GM19099 (cell line): ENCODE results near the gene VDAC2.

ENCODE experiments used
- POLR2A ChIP-seq: IDR thresholded peaks from 3 replicates; pipeline ENCODE4 v1.6.1; 2011; ENCODE audit warnings: low read depth; ENCODE audit not compliant: insufficient read length; ENCODE audit errors: extremely low read depth

VDAC2 gene

DNA sequence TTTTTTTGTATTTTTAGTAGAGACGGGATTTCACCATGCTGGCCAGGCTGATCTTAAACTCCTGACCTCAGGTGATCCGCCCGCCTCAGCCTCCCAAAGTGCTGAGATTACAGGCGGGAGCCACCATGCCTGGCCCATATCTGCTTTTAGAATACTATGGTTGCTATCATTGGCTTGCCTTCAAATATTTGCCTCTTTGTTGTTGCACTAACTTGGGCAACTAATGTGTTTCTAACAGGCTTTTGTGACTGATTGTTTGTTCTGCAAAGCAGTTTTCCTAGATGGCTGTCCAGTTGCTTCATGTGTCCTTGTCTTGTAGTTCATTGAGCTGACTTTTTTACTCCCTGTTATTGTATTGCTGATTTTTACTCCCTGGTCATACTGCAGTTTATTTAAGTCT lies 9.7 kb downstream of the VDAC2 start:
- no peak for TF ChIP-seq POLR2A

DNA sequence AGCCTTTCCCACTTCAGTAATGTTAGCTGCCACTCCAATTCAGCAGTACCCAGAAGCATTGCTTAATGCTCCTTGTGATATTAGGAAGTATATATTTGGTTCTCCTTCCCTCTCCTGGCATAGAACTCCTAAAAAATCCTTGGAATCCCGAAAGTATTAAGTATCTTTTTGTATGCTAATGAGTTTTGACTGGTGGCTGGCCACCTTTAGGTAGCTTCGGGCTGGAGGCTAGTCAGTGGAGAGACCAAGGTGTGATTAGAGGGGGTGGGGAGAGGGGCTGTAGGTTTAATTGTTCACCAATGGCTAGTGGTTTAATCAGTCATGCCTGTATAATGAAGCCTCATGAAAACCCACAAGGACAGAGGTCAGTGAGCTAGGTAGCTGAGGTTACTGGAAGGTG lies 12.9 kb downstream of the VDAC2 start:
- TF ChIP-seq POLR2A: no peak

DNA sequence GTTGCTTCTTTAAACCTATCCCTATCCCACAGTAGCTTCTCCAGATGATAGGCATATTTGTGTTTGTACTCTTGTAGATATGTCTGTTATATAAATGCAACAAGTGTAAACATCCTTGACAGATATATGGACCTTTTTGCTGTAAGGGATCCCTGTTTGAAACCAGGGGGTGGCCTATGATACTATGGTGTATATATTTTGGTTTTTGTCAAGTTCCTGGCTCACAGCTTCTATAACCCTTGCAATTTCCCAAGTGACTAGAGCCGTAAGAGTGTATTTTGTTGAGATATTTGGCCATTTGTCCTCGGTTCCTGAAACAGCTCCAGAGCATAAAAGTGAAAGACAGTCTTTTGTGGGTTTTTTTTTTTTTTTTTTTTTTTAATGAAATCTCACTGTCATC lies 15.5 kb downstream of the VDAC2 start:
- no peak for TF ChIP-seq POLR2A

DNA sequence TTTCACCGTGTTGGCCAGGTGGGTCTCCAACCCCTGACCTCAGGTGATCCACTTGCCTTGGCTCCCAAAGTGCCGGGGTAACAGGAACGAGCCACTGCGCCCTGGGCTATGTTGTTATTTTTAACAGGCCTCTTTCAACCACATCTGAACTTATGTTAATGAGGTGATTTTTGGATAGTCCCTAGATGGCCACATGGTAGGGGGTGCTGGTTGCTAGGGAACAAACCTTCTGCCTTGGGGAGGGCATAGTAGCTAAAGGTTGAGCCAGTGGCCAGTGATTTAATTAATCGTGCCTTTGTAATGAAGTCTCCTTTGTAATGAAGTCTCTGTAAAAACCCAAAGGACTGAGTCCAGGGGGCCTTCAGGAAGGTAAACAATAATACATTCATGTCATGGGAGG lies 16.1 kb downstream of the VDAC2 start:
- TF ChIP-seq POLR2A: no peak

DNA sequence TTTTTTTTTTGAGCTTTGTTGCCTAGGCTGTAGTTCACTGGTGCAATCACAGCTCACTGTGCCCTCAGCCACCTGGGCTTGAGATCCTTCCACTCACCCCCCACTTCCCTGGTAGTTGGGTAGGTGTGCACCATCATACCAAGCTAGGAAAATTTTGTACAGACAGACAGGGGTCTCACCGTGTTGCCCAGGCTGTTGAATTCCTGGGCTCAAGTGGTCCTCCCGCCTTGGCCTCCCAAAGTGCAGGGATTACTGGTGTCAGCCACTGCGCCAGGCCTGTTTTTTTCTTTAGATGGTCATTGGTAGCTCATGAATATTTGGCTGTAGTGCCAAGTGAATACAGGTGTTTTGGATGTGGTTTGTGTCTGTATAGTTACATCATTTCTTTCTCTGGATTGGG lies 17.7 kb downstream of the VDAC2 start:
- TF ChIP-seq POLR2A: no peak

DNA sequence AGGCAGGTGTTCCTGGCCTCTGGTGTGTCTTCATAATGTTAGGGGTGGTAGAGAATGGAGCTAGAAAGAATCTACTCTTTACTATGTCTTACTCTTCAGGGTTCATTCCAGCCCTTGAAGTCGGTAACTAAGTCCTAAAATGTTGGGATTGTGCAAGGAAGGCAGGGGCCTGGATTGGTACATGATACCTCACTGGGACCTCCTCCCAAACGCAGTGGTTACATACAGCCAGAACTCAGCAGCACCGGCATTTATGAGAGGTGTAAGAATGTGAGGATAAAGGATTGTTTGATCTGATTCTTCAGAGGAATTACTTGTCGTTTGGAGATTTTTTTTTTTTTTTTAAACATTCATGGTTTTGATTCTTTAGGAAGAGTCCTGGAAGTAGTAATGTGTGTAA lies 18.2 kb downstream of the VDAC2 start:
- no peak for TF ChIP-seq POLR2A

DNA sequence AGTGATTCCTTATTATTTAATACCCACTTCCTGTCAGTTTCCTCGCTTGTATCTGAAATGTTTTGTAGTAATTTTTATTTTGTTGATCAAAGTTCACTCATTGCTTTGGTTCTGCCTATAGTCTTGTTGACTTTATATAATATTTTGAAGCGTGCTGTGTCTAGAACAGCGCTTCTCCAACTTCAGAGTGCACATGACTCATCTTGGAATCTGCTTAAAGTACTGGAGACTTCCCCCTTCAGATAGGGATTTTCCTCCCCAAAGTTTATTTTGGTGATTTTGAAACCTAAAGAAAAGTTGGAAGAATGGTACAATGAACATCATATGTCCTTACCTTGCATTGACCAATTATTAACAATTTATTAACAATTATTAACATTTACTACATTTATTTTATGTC lies 19.4 kb downstream of the VDAC2 start:
- no peak for TF ChIP-seq POLR2A

DNA sequence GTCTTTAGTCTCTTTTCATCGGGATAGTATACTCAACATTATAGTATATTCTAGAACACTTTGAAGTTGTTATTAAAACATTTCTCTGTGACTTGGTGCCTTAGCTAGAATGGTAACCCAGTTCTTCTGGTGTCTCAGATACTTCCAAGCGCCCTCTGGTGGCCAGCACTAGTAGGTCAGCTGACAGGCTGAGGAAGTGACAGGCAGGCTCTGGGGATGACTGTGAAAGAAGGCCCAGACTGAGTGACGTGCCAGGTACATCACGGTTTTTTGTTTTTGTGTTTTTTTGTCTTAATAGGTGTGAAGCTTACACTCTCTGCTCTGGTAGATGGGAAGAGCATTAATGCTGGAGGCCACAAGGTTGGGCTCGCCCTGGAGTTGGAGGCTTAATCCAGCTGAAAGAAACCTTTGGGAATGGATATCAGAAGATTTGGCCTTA lies 20.0 kb downstream of the VDAC2 start:
- no peak for TF ChIP-seq POLR2A

DNA sequence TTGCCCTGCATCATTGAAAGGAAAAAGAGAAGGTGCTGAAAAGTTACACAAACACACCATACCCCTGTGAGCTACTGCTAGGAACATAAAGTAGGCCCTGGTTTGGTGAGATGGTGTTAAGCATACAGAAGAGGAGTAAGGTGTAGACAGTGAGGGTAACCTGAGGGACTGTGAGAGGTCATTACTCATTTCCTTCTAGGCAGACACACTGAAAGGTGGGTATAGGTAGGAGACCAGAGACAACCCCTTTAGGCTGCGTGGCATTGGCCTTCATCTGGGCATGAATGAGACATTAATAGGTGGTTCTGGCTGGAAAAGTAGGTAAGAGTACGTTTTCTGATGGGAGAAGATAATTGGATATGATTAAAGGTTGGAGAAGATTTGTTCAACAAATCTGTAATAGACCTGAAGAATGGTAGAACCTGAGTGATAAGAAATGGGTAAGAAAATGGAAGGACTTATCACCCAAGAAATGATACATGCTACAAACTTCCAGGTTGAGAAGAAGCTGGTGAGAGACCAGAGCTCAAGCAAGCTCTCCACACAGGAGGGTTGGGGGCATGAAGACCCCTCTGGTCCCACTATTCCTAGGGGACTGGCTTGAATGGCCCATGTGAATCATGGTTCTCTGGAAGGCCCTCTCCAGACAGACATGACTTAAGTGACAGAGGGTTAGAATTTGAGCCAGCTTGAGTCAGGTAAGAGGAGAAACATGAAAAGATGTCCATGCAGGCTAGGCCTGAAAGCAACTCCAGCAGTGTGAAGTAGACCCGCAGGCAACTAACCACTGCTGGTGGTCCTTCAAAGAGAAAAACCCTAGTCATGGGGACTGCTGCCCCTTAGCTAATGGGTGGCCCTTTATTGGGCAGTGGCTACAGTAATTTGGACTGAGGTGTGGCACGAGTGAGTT lies 21.3 kb downstream of the VDAC2 start:
- TF ChIP-seq POLR2A: no peak

DNA sequence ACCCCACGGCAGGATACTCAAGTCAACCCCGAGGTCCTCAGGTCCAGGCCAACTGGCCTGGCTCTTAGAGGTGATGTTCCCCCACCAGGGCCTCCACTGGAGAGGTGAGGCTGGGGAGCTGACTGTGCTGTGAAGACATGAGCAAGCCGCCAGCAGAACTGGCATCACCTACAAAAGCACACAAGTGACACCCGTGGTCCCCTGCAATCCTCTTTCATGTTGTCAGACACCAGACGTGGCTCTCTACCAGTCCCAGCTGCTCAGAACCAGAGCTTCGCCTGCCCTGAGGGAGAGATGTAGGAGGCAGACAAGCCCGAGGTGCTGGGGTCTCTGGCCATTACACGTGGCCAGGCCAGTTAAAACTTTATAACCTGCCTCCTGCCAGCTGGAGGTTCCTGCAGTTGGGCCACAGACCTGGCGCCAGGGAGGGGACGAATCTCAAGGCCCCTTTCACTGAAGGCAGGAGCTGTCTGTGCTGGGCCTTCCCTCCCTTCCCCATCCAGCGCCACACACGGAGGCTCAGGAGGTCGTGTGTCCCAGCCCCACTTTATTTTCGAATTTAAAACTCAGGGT lies 22.9 kb downstream of the VDAC2 start:
- TF ChIP-seq POLR2A: no peak

DNA sequence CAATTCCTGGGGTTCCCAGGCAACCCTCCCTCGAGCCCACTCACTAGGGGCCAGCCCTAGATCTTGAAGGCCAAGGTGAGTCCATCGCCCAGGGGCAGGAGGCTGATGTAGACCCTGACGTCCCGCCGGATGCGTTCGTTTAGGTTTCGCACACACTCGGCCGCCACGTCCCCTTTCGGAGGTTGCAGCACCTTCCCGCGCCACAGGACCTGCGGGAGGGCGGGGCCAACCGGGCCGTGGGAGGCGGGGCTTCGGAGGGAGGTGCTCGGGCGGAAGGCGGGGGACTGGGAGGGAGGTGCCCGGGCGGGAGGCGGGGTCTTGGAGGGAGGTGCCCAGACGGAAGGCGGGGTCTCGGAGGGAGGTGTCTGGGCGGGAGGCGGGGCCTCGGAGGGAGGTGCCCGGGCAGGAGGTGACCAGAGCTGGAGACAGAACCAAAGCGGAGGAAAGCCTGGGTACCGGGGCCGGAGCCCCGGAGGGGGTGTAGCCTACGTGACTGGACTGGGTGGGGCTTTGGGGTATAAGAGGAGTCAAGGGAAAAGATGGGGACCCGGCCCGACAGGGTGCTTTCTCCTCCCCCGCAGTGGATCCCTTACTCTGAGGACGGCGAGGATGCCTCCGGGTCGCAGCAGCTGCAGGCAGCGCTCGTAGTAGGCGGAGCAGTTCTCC lies 23.6 kb downstream of the VDAC2 start:
- TF ChIP-seq POLR2A: no peak

DNA sequence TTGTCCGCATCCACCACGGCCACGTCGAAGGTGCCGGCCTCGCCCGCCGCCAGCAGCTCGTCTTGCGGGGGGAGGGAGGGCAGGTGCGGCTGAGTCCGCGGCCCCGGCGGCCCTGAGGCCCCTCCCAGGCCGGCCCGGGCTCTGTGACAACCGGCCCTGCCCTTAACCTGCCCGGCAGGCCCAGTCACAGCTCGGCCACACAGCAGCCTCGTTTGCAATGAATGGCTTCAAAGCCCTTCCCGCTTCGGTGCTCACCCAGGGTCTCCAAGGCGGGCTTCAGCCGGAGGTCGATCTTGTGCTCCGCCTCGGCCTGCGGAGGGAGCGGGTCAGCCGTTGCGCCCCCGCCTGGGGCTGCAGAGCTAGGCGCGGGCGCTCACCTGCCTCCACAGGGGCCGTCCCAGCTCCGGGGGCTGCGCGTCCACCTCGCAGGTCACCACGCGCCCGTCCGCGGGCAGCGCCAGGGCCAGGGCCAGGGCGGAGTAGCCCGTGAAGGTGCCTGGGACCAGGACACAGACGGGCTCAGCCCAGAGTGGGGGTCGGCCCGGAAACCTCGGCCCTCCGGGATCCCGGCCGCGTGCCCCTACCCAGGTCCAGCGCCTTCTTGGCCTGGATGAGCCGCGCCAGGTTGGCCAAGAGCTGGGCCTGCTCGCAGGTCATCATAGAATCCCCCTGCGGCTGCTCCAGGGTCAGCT lies 24.2 kb downstream of the VDAC2 start:
- no peak for TF ChIP-seq POLR2A

DNA sequence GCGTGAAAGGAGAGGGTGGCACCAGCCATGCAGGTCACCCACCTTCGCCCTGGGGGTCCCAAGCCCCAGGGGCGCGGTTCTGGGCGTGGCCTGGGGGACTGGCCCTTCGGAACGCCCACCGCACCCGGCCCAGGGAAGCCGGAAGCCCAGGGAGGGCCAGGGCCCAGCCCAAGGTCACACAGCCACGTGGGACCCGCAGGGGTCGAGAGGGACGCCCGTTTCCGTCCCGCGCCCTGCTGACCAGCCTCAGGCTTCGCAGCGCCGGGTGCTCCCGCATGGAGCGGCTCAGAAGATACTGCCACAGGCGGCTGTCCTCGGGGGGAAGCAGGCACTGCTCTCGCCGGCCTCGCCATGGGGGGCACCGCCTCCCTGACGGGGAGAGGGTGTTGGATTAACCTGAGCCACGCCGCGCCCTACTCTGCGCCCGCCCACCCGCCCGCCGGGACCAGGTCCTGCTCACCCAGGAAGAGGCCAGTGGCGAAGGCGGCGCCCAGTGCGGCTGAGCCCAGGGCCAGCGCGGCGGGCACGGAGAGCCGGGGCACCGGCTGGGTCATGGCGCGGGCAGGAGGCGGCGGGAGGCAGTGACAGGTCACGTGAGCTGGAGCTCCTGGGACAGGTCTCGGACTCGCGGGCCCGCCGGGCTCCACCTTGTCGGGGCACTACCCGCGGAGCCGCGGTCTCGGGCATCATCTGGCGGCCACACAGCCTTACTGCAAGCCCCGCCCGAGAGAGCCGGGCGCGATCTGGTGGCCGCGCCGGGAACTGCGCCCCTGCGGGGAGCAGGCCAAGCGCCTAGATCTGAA lies 25.0 kb downstream of the VDAC2 start, which contains the start of gene COMTD1:
COMTD1 (minus strand) TSS at position 583 of the 803 bp plus-strand sequence; CDS start at position 554, 29 bp downstream.
- TF ChIP-seq POLR2A: peak; percentile 57

DNA sequence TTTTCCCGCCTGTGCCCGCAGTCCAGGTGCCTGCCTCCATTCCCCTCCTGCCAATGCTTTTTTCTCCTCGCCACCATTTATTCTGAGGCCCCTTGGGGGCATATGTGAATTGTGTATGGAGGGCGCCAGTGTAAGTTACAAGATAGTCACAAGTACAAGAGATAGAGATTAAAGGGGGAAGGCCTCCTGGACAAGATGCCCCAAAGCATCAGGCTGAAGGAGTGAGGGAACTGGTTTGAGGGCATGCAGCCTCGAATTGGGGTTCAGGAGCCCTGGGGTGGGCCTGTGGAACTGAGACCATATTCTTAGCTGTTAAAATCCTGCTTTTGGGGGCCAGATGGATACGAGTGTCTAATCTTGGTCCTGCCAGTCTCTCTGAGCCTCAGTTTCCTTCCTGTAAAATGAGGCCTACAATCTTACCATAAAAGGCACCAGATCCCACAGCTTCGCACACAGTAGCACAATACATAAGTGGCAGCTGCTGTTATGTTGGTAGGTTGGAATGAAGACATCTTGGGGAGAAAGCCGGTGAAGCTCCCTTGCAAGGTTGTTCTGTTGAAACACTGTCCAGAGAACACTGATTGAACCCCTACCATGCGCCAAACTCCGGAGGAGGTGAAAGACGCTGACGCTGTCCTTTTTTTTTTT lies 25.7 kb downstream of the VDAC2 start:
- TF ChIP-seq POLR2A: no peak
